ENCODE results near the gene HCRTR2. TPM values are rescaled to one million over a fixed set of nuclear protein-coding genes. Genes with fewer than 3 reads are reported as not detected.
"Not testable (repeated sequence)": the region's sequence is repeated elsewhere in the genome, so short reads cannot be mapped to it uniquely, and the experiment has no call there.

Gene HCRTR2
- total RNA-seq, 1 experiment from 2014 or later, result not detected

DNA sequence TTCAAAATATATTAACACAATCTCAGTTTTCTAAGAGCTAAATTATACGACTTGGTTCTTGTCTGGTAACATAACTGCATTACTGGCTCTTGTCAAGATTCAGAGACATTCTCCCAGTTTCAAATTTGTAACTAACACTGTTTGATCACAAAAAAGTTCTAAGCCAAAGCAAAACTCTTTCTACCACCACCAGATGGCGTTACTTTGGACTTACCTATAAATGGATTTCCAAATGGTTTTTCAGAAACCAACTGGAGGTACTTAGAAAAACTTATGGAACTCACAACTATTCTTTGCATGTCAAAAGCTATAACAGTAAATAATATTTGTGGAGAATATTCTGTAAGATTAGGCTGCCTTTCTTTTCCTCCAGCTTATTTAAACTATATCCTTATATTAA, 118.8 kb downstream of the HCRTR2 start:
- peak; percentile 26 for DNase-seq (ENCODE audit: unreplicated experiment)
- intact Hi-C loops (cut with micrococcal nuclease), result no loop called here
- H3K27ac Mint-ChIP-seq (ENCODE audit: low read depth, unreplicated experiment), result no peak overlapping the region
- no peaks in the 10 kb centered on the region for H3K36me3 Mint-ChIP-seq (ENCODE audit: insufficient read depth, unreplicated experiment)
- H3K9me3 Mint-ChIP-seq (ENCODE audit: unreplicated experiment), result no peaks in the 10 kb centered on the region
- CTCF ChIA-PET, result interaction anchor here (0.5 to 1.7 kb wide), 5 partner anchors 9 to 656 kb away, joined by 3 to 8 read pairs (median 4); no protein-coding TSS in a partner anchor
- no peaks in the 10 kb centered on the region for H3K4me1 Mint-ChIP-seq (ENCODE audit: insufficient read depth, unreplicated experiment)
- POLR2A ChIA-PET, result no interaction called here
- H3K4me3 Mint-ChIP-seq (ENCODE audit: unreplicated experiment), result no peak overlapping the region
- TF ChIP-seq, protein P1, sequence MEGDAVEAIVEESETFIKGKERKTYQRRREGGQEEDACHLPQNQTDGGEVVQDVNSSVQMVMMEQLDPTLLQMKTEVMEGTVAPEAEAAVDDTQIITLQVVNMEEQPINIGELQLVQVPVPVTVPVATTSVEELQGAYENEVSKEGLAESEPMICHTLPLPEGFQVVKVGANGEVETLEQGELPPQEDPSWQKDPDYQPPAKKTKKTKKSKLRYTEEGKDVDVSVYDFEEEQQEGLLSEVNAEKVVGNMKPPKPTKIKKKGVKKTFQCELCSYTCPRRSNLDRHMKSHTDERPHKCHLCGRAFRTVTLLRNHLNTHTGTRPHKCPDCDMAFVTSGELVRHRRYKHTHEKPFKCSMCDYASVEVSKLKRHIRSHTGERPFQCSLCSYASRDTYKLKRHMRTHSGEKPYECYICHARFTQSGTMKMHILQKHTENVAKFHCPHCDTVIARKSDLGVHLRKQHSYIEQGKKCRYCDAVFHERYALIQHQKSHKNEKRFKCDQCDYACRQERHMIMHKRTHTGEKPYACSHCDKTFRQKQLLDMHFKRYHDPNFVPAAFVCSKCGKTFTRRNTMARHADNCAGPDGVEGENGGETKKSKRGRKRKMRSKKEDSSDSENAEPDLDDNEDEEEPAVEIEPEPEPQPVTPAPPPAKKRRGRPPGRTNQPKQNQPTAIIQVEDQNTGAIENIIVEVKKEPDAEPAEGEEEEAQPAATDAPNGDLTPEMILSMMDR (IDR thresholded peaks at IDR 0.05; ENCODE audit: unreplicated experiment), result no peak
- no TSS peak for BruUV-seq (replicated peaks)
- H3K27me3 Mint-ChIP-seq (ENCODE audit: insufficient read depth, unreplicated experiment), result no peaks in the 10 kb centered on the region

DNA sequence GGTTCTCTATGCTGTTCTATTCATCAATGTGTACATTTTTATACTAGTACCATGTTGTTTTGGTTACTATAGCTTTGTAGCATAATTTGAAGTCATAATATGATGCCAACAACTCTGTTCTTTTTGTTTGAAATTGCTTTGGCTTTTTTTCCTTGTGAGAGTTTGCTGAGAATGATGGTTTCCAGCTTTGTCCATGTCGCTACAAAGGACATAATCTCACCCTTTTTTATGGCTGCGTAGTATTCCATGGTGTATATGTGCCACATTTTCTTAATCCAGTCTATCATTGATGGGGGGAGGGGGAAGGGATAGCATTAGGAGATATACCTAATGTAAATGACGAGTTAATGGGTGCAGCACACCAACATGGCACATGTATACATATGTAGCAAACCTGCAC, 122.9 kb downstream of the HCRTR2 start:
- intact Hi-C loops (cut with micrococcal nuclease), result loop anchor here (5.0 kb wide), 1 partner anchor 145 kb away; no protein-coding TSS in a partner anchor
- POLR2A ChIA-PET; DNase-seq (ENCODE audit: unreplicated experiment); H3K4me1 Mint-ChIP-seq (ENCODE audit: insufficient read depth, unreplicated experiment); H3K4me3 Mint-ChIP-seq (ENCODE audit: unreplicated experiment); H3K9me3 Mint-ChIP-seq (ENCODE audit: unreplicated experiment); H3K27ac Mint-ChIP-seq (ENCODE audit: low read depth, unreplicated experiment); H3K36me3 Mint-ChIP-seq (ENCODE audit: insufficient read depth, unreplicated experiment); BruUV-seq (replicated peaks); CTCF ChIA-PET; H3K27me3 Mint-ChIP-seq (ENCODE audit: insufficient read depth, unreplicated experiment): not testable (repeated sequence)

DNA sequence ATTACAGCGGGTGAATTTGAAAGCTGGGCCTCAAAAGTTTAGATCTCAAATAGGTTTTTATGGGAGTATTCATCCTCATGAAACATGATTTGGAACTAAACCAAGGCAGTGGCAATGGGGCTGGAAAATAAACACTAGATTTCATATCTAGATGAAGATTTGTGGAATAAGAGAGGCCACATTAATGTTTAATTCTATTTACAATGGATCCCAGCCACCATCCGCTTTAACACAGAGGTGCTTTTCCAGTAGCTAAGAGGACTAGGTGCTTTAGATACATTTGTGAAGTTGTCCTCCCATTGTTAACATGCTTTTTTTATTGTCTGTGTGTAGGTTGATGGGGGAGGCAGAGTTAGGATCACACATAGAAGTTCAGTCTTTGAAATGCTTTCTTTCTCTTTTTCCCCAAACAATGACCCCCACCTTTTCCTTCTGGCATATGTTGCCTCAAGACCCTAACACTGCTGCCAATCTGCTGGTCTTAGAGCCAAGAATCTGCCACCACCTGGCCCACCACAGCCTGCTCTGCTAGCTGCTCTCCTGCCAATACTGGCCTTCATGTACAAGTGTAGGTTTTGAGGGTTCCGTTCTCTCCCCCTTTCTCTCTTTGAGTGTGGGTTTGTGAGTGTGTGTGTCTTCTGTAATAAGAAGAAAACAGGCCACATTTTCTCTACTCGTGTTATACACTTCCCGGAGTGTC, 125.1 kb downstream of the HCRTR2 start:
- no peaks in the 10 kb centered on the region for H3K9me3 Mint-ChIP-seq (ENCODE audit: unreplicated experiment)
- no peak overlapping the region for H3K27ac Mint-ChIP-seq (ENCODE audit: low read depth, unreplicated experiment)
- TF ChIP-seq, protein P1 (IDR thresholded peaks at IDR 0.05; ENCODE audit: unreplicated experiment), result no peak
- ChIA-PET POLR2A (no interaction called here), CTCF (no interaction called here)
- H3K4me3 Mint-ChIP-seq (ENCODE audit: unreplicated experiment), result no peak overlapping the region
- intact Hi-C loops (cut with micrococcal nuclease), result loop anchor here (5.0 kb wide), 1 partner anchor 143 kb away; no protein-coding TSS in a partner anchor
- H3K4me1 Mint-ChIP-seq (ENCODE audit: insufficient read depth, unreplicated experiment), result no peaks in the 10 kb centered on the region
- no peak for DNase-seq (ENCODE audit: unreplicated experiment)
- BruUV-seq (replicated peaks), result no TSS peak
- H3K36me3 Mint-ChIP-seq (ENCODE audit: insufficient read depth, unreplicated experiment), result no peaks in the 10 kb centered on the region
- no peaks in the 10 kb centered on the region for H3K27me3 Mint-ChIP-seq (ENCODE audit: insufficient read depth, unreplicated experiment)

DNA sequence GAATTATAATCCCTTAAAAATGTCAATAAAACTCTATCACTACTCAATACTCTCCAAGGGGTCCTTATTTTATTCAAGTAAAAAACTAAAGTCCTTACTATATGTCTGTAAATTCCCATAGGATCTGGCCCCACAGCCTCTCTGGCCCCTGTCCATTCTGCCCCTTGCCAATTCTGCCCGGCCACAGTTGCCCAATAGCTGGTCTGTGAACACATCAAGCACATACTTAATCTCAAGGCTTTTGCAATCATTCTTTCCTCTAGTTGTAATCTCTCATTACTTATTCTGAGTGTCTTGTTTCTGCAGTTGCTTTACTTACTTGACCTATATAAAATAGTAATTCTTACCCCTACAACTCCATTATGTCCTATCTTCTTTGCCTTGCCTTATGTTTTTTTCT, 130.4 kb downstream of the HCRTR2 start:
- no peak overlapping the region for H3K4me3 Mint-ChIP-seq (ENCODE audit: unreplicated experiment)
- TF ChIP-seq, protein P1 (IDR thresholded peaks at IDR 0.05; ENCODE audit: unreplicated experiment), result no peak
- POLR2A ChIA-PET, result no interaction called here
- no peaks in the 10 kb centered on the region for H3K27me3 Mint-ChIP-seq (ENCODE audit: insufficient read depth, unreplicated experiment)
- no peaks in the 10 kb centered on the region for H3K9me3 Mint-ChIP-seq (ENCODE audit: unreplicated experiment)
- H3K4me1 Mint-ChIP-seq (ENCODE audit: insufficient read depth, unreplicated experiment), result no peaks in the 10 kb centered on the region
- no TSS peak for BruUV-seq (replicated peaks)
- H3K36me3 Mint-ChIP-seq (ENCODE audit: insufficient read depth, unreplicated experiment), result no peaks in the 10 kb centered on the region
- no peak for DNase-seq (ENCODE audit: unreplicated experiment)
- intact Hi-C loops (cut with micrococcal nuclease), result no loop called here
- no peak overlapping the region for H3K27ac Mint-ChIP-seq (ENCODE audit: low read depth, unreplicated experiment)
- CTCF ChIA-PET, result no interaction called here

All from MCF 10A (cell line).